Measurements from ENCODE around the gene LRRC74B. TPM values are rescaled to one million over a fixed set of nuclear protein-coding genes. Genes with fewer than 3 reads are reported as not detected.

LRRC74B gene
- not detected for total RNA-seq (ENCODE audit: unreplicated experiment)
- long read RNA-seq = 0 reads

GRCh38 chr22:21045585-21046294 is at the start of gene LRRC74B:
TSS of gene LRRC74B (plus strand) at chr22:21045946. CDS start at chr22:21045987, 41 bp downstream.
- TF ChIP-seq CTCF (IDR thresholded peaks at IDR 0.05; ENCODE audit: partially characterized antibody, unreplicated experiment) = no peak
- H3K27me3 Mint-ChIP-seq (ENCODE audit: unreplicated experiment) = peaks cover 11% of the 10 kb centered on the region

GRCh38 chr22:20996031-20996410 is 49.7 kb upstream of the LRRC74B start:
- DNase-seq = no peak
- Mint-ChIP-seq H3K27me3 (ENCODE audit: unreplicated experiment) (peaks cover 2% of the 10 kb centered on the region), H3K36me3 (ENCODE audit: unreplicated experiment) (no peaks in the 10 kb centered on the region), H3K4me3 (ENCODE audit: unreplicated experiment) (no peak overlapping the region), H3K9me3 (ENCODE audit: unreplicated experiment) (peaks cover 2% of the 10 kb centered on the region), H3K27ac (ENCODE audit: unreplicated experiment) (no peak overlapping the region), H3K4me1 (ENCODE audit: low read depth, unreplicated experiment) (no peaks in the 10 kb centered on the region)
- TF ChIP-seq CTCF (IDR thresholded peaks at IDR 0.05; ENCODE audit: partially characterized antibody, unreplicated experiment) = no peak

More at GRCh38 chr22:21045585-21046294, at the start of gene LRRC74B:
- H3K36me3 Mint-ChIP-seq (ENCODE audit: unreplicated experiment) = no peaks in the 10 kb centered on the region
- peaks cover 19% of the 10 kb centered on the region for H3K9me3 Mint-ChIP-seq (ENCODE audit: unreplicated experiment)
- H3K4me1 Mint-ChIP-seq (ENCODE audit: low read depth, unreplicated experiment) = peaks cover 28% of the 10 kb centered on the region
- H3K4me3 Mint-ChIP-seq (ENCODE audit: unreplicated experiment) = peak within 1 kb of the TSS; percentile 93
- H3K27ac Mint-ChIP-seq (ENCODE audit: unreplicated experiment) = peak within 1 kb of the TSS; percentile 95
- DNase-seq = peak; percentile 98

GRCh38 chr22:20996598-20997535 is 48.9 kb upstream of the LRRC74B start:
- no peaks in the 10 kb centered on the region for H3K4me1 Mint-ChIP-seq (ENCODE audit: low read depth, unreplicated experiment)
- TF ChIP-seq CTCF (IDR thresholded peaks at IDR 0.05; ENCODE audit: partially characterized antibody, unreplicated experiment) = no peak
- H3K9me3 Mint-ChIP-seq (ENCODE audit: unreplicated experiment) = peaks cover 7% of the 10 kb centered on the region
- no peaks in the 10 kb centered on the region for H3K36me3 Mint-ChIP-seq (ENCODE audit: unreplicated experiment)
- peaks cover 4% of the 10 kb centered on the region for H3K27me3 Mint-ChIP-seq (ENCODE audit: unreplicated experiment)
- H3K4me3 Mint-ChIP-seq (ENCODE audit: unreplicated experiment) = no peak overlapping the region
- H3K27ac Mint-ChIP-seq (ENCODE audit: unreplicated experiment) = no peak overlapping the region
- no peak for DNase-seq

- DNase-seq = no peak
- Mint-ChIP-seq H3K9me3 (ENCODE audit: unreplicated experiment) (peaks cover 10% of the 10 kb centered on the region), H3K27ac (ENCODE audit: unreplicated experiment) (no peak overlapping the region), H3K36me3 (ENCODE audit: unreplicated experiment) (no peaks in the 10 kb centered on the region), H3K4me3 (ENCODE audit: unreplicated experiment) (no peak overlapping the region), H3K4me1 (ENCODE audit: low read depth, unreplicated experiment) (no peaks in the 10 kb centered on the region), H3K27me3 (ENCODE audit: unreplicated experiment) (peaks cover 4% of the 10 kb centered on the region)
- TF ChIP-seq CTCF (IDR thresholded peaks at IDR 0.05; ENCODE audit: partially characterized antibody, unreplicated experiment) = no peak
Measured at GRCh38 chr22:20997536-20998257, 48.0 kb upstream of the LRRC74B start.

All from glutamatergic neuron (in vitro differentiated cells).